Keratinocyte (primary cell): ENCODE results near the gene KRTAP4-2. TPM values are rescaled to one million over a fixed set of nuclear protein-coding genes. Genes with fewer than 3 reads are reported as not detected.
"Not testable (repeated sequence)": the region's sequence is repeated elsewhere in the genome, so short reads cannot be mapped to it uniquely, and the experiment has no call there.

ENCODE experiments used
- DNase-seq: peaks from one replicate; pipeline ENCODE4 v3.0.0-alpha.2; 2011; ENCODE audit warnings: low read depth, missing footprints, low spot score
- FAIRE-seq: peaks from 2 replicates; lab custom pipeline; 2011; peaks lifted over from hg19 to GRCh38; lab: Jason Lieb, UNC
- H2AFZ ChIP-seq: 2 replicates; pipeline ENCODE4 v1.6.0; 2012; ENCODE audit warnings: low read length, control low read depth, inconsistent platforms; ENCODE audit not compliant: control insufficient read depth
- H3K27ac ChIP-seq: 2 replicates; pipeline ENCODE4 v1.5.1; 2011; ENCODE audit warnings: low read length; ENCODE audit not compliant: control insufficient read depth, insufficient read depth
- H3K27me3 ChIP-seq: 3 replicates; pipeline ENCODE4 v1.6.0; 2011; ENCODE audit warnings: low read length; ENCODE audit not compliant: control insufficient read depth, insufficient read depth; ENCODE audit errors: extremely low read depth
- H3K36me3 ChIP-seq, 2 experiments: 2 replicates in 1 of 2; 3 replicates in 1 of 2; pipeline ENCODE4 v1.5.1; 2011; ENCODE audit warnings: low read length in 2 of 2, mild to moderate bottlenecking in 1 of 2; ENCODE audit not compliant: control insufficient read depth in 2 of 2, insufficient read depth in 2 of 2; ENCODE audit errors: extremely low read depth in 1 of 2
- H3K4me1 ChIP-seq: 3 replicates; pipeline ENCODE4 v1.5.1; 2011; ENCODE audit warnings: low read length; ENCODE audit not compliant: control insufficient read depth, insufficient read depth; ENCODE audit errors: extremely low read depth
- H3K4me2 ChIP-seq: 3 replicates; pipeline ENCODE4 v1.6.0; 2011; ENCODE audit warnings: low read depth, low read length; ENCODE audit not compliant: control insufficient read depth, insufficient read depth; ENCODE audit errors: extremely low read depth
- H3K4me3 ChIP-seq, 3 experiments: fragments of 200-600 bp in 1 of 3; sonication (generic) in 1 of 3; 2 replicates in 2 of 3; 3 replicates in 1 of 3; pipeline ENCODE4 v1.5.1; 2011 to 2016; ENCODE audit warnings: low read length in 3 of 3, mild to moderate bottlenecking in 3 of 3, control low read depth in 2 of 3, inconsistent platforms in 1 of 3, low read depth in 1 of 3, mixed read lengths in 1 of 3, mixed run types in 1 of 3, moderate library complexity in 1 of 3; ENCODE audit not compliant: control insufficient read depth in 2 of 3, insufficient read depth in 2 of 3; ENCODE audit errors: extremely low read depth in 1 of 3
- H3K79me2 ChIP-seq: 2 replicates; pipeline ENCODE4 v1.6.0; 2012; ENCODE audit warnings: low read length; ENCODE audit not compliant: control insufficient read depth, insufficient read depth
- H3K9ac ChIP-seq: 3 replicates; pipeline ENCODE4 v1.6.0; 2011; ENCODE audit warnings: low read length; ENCODE audit not compliant: control insufficient read depth, insufficient read depth; ENCODE audit errors: extremely low read depth
- H3K9me1 ChIP-seq: 3 replicates; pipeline ENCODE4 v1.6.0; 2011; ENCODE audit warnings: low read length; ENCODE audit not compliant: control insufficient read depth, insufficient read depth; ENCODE audit errors: extremely low read depth
- H3K9me3 ChIP-seq: 2 replicates; pipeline ENCODE4 v1.5.1; 2012; ENCODE audit warnings: low read depth, low read length; ENCODE audit not compliant: control insufficient read depth
- H4K20me1 ChIP-seq: 3 replicates; pipeline ENCODE4 v1.6.0; 2011; ENCODE audit warnings: low read length; ENCODE audit not compliant: control insufficient read depth, insufficient read depth; ENCODE audit errors: extremely low read depth
- EZH2 ChIP-seq: IDR thresholded peaks from one replicate; pipeline ENCODE4 v1.6.1; 2012; ENCODE audit warnings: inconsistent platforms, mild to moderate bottlenecking, low read length, moderate library complexity
- dilution Hi-C: fragments of 300-500 bp; cut with MboI; formaldehyde crosslinking; loops from one replicate; pipeline ENCODE4 v1.7.0; 2020; ENCODE audit warnings: low sequenced_read_pairs; ENCODE audit not compliant: extremely low pct_ligation_motif_present
- polyA plus RNA-seq, 5 experiments: library from polyadenylated mRNA; depleted of rRNA in 3 of 5; stranded (reverse) in 3 of 5; stranded (forward) in 1 of 5; unstranded in 1 of 5; fragments of >200 nt; gene quantifications; 1 replicate in 1 of 5; 2 replicates in 3 of 5; 3 replicates in 1 of 5; pipeline versions ENCODE4 v1.2.1 to v1.2.3, GENCODE V29; 2011 to 2012; ENCODE audit warnings: missing spikeins in 2 of 5, low read depth in 1 of 5, low replicate concordance in 1 of 5
- TF ChIP-seq, protein P1 (sequence below), 3 experiments: IDR thresholded peaks in 1 of 3; conservative IDR thresholded peaks in 1 of 3; optimal IDR thresholded peaks in 1 of 3; 2 replicates in 2 of 3; 3 replicates in 1 of 3; pipeline versions ENCODE3 to v1.5.1; 2011; ENCODE audit warnings: low read length in 3 of 3, mild to moderate bottlenecking in 3 of 3, moderate library complexity in 2 of 3, control low read depth in 1 of 3, inconsistent platforms in 1 of 3; ENCODE audit not compliant: insufficient read depth in 2 of 3; ENCODE audit errors: extremely low read depth in 1 of 3

KRTAP4-2 gene
- polyA plus RNA-seq, 1 donor (not counting 4 experiments of a cell fraction or from before 2014, with no cell fraction given), result not detected

DNA sequence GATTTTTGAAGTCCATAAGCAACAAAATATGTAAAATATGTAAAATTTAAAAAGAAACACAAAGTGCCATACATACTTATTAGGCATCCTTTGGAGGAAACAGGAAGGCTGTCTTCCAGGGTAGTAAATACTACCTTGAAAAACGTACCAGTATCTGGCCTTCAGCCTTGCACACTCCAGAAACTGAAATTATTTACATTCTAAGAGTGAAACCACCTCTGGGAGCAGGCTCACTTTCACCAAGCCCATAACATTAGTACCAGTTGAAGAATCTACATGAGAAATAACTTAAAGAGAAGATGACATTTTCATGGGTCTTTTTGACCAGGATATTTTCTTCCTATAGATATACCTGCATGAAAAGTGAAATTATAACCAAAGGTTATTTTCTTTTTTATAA lies 18.0 kb upstream of the KRTAP4-2 start:
- Histone ChIP-seq H3K36me3 (no peaks in the 10 kb centered on the region), H3K9me1 (no peaks in the 10 kb centered on the region), H3K4me1 (no peaks in the 10 kb centered on the region), H3K79me2 (no peaks in the 10 kb centered on the region), H3K27me3 (no peaks in the 10 kb centered on the region), H3K4me3 (no peak overlapping the region), H3K4me2 (no peak overlapping the region), H3K9ac (no peak overlapping the region), H2AFZ (no peak overlapping the region), H4K20me1 (no peaks in the 10 kb centered on the region), H3K9me3 (no peaks in the 10 kb centered on the region), H3K27ac (no peak overlapping the region)
- TF ChIP-seq EZH2, result no peak
- TF ChIP-seq, protein P1, sequence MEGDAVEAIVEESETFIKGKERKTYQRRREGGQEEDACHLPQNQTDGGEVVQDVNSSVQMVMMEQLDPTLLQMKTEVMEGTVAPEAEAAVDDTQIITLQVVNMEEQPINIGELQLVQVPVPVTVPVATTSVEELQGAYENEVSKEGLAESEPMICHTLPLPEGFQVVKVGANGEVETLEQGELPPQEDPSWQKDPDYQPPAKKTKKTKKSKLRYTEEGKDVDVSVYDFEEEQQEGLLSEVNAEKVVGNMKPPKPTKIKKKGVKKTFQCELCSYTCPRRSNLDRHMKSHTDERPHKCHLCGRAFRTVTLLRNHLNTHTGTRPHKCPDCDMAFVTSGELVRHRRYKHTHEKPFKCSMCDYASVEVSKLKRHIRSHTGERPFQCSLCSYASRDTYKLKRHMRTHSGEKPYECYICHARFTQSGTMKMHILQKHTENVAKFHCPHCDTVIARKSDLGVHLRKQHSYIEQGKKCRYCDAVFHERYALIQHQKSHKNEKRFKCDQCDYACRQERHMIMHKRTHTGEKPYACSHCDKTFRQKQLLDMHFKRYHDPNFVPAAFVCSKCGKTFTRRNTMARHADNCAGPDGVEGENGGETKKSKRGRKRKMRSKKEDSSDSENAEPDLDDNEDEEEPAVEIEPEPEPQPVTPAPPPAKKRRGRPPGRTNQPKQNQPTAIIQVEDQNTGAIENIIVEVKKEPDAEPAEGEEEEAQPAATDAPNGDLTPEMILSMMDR (optimal IDR thresholded peaks at IDR 0.05 in 1 of 3, IDR thresholded peaks at IDR 0.05 in 1 of 3, conservative IDR thresholded peaks at IDR 0.05 in 1 of 3; ENCODE audit: extremely low read depth in 1 of 3, insufficient read depth in 2 of 3, low read length in 3 of 3), result no peak
- dilution Hi-C loops, result no loop called here
- FAIRE-seq (no peak), DNase-seq (no peak)

- Histone ChIP-seq H3K4me2 (no peak overlapping the region), H3K4me1 (no peaks in the 10 kb centered on the region), H4K20me1 (no peaks in the 10 kb centered on the region), H3K79me2 (no peaks in the 10 kb centered on the region), H3K27me3 (no peaks in the 10 kb centered on the region), H2AFZ (no peak overlapping the region), H3K4me3 (no peak overlapping the region), H3K36me3 (no peaks in the 10 kb centered on the region), H3K27ac (no peak overlapping the region), H3K9ac (no peak overlapping the region), H3K9me1 (no peaks in the 10 kb centered on the region), H3K9me3 (no peaks in the 10 kb centered on the region)
- no peak for FAIRE-seq
- DNase-seq, result no peak
- TF ChIP-seq, protein P1 (optimal IDR thresholded peaks at IDR 0.05 in 1 of 3, IDR thresholded peaks at IDR 0.05 in 1 of 3, conservative IDR thresholded peaks at IDR 0.05 in 1 of 3; ENCODE audit: extremely low read depth in 1 of 3, insufficient read depth in 2 of 3, low read length in 3 of 3), result no peak
- no peak for TF ChIP-seq EZH2
- dilution Hi-C loops, result no loop called here
Observed at GRCh38 chr17:41190328-41190727, 12.3 kb upstream of the KRTAP4-2 start.

DNA sequence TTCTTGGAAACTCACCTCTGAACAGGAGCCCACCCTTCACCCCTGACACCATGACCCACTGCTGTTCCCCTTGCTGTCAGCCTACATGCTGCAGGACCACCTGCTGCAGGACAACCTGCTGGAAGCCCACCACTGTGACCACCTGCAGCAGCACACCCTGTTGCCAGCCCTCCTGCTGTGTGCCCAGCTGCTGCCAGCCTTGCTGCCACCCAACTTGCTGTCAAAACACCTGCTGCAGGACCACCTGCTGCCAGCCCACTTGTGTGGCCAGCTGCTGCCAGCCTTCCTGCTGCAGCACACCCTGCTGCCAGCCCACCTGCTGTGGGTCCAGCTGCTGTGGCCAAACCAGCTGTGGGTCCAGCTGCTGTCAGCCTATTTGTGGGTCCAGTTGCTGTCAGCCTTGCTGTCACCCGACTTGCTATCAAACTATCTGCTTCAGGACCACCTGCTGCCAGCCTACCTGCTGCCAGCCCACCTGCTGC lies 11.9 kb upstream of the KRTAP4-2 start, which contains the start of gene KRTAP9-1:
TSS of gene KRTAP9-1 (plus strand) at position 51 of the 482 bp plus-strand sequence. CDS start at position 51, 0 bp downstream.
- H3K9me1 ChIP-seq, H3K36me3 ChIP-seq, dilution Hi-C loops, H3K4me2 ChIP-seq, H3K79me2 ChIP-seq, H3K9me3 ChIP-seq, H3K27ac ChIP-seq, H4K20me1 ChIP-seq, H3K27me3 ChIP-seq, FAIRE-seq, H3K4me3 ChIP-seq, H2AFZ ChIP-seq, H3K9ac ChIP-seq, DNase-seq, H3K4me1 ChIP-seq: not testable (repeated sequence)
